ENCODE measurements around the gene ZNF616.

- no peak for TF ChIP-seq CTCF (IDR thresholded peaks at IDR 0.05)
- no peak for TF ChIP-seq POLR2AphosphoS5 (IDR thresholded peaks at IDR 0.05)
- no peak for TF ChIP-seq POLR2A (IDR thresholded peaks at IDR 0.05)
Observed at GRCh38 chr19:52112624-52113023, 27.1 kb downstream of the ZNF616 start.
